ENCODE data around the gene RUNX3. TPM values are rescaled to one million over a fixed set of nuclear protein-coding genes. Genes with fewer than 3 reads are reported as not detected.

The RUNX3 gene
- total and polyA plus RNA-seq, 2 donors (not counting 3 experiments of a cell fraction or from before 2014, with no cell fraction given): not detected

DNA sequence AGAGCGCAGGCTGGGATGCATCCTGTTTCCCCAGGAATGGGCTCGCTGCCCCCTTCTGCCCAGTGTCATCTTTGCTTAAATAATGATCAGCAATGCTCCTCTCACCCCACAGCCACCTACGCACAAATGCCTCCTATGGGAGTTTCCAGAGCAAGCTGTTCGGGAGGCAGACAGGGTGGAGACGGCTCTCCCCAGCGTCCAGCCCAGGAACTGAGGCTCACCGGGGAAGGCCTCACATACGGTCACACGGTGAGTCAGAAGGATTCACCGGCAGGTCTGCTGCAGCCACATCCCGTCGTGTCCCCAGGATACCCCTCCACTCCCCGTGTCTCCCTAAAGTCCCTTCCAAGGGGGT, 40.3 kb upstream of the RUNX3 start:
- no peak overlapping the region for H3K27ac ChIP-seq (ENCODE audit: insufficient read depth, low read depth, low read length)
- H3K9me3 ChIP-seq (replicated peaks; ENCODE audit: control insufficient read depth, insufficient read depth, low read length): peaks cover 3% of the 10 kb centered on the region
- H2AFZ ChIP-seq (ENCODE audit: low read depth, low read length): no peak overlapping the region
- POLR2A ChIA-PET: no interaction called here
- H3K9me1 ChIP-seq (replicated peaks; ENCODE audit: control insufficient read depth, extremely low read depth, insufficient read depth, low read length): no peaks in the 10 kb centered on the region
- H3K27me3 ChIP-seq (ENCODE audit: control insufficient read depth in 2 of 2, insufficient read depth in 2 of 2, low read length in 2 of 2): peaks cover 2 to 4% of the 10 kb centered on the region in 2 experiments
- no peaks in the 10 kb centered on the region for H3K79me2 ChIP-seq (ENCODE audit: control insufficient read depth, insufficient read depth, low read length)
- FAIRE-seq (no peak), DNase-seq (ENCODE audit: low read depth, low spot score) (no peak)
- no peak overlapping the region for H3K9ac ChIP-seq (replicated peaks; ENCODE audit: extremely low read depth, insufficient read depth, low read length)
- dilution Hi-C loops (cut with MboI; ENCODE audit: extremely low pct_ligation_motif_present, low sequenced_read_pairs): no loop called here
- intact Hi-C loops (cut with micrococcal nuclease): no loop called here
- TF ChIP-seq MAX (IDR thresholded peaks at IDR 0.05; ENCODE audit: insufficient read depth, insufficient read length) (no peak), POLR2A (IDR thresholded peaks at IDR 0.05; ENCODE audit: low read depth, low read length) (no peak), FOS (IDR thresholded peaks at IDR 0.05; ENCODE audit: borderline replicate concordance, insufficient read depth, low read length) (no peak), CTCF (IDR thresholded peaks at IDR 0.05; ENCODE audit: extremely low read depth in 1 of 2, insufficient read depth in 1 of 2, low read depth in 1 of 2, low read length in 2 of 2) (no peak), GATA2 (IDR thresholded peaks at IDR 0.05; ENCODE audit: insufficient read depth, insufficient read length, low read depth, low read length) (no peak), POLR2AphosphoS5 (IDR thresholded peaks at IDR 0.05; ENCODE audit: insufficient read depth, low read depth, low read length) (no peak), JUN (IDR thresholded peaks at IDR 0.05; ENCODE audit: borderline replicate concordance, insufficient read depth, insufficient read length, low read depth) (no peak), EZH2 (IDR thresholded peaks at IDR 0.05; ENCODE audit: borderline replicate concordance, low read depth, low read length, severe bottlenecking) (no peak), MYC (IDR thresholded peaks at IDR 0.05; ENCODE audit: low read depth, low read length) (no peak)
- H3K4me2 ChIP-seq (ENCODE audit: insufficient read depth, low read length): no peak overlapping the region
- no peaks in the 10 kb centered on the region for H3K4me1 ChIP-seq (ENCODE audit: control insufficient read depth, extremely low read depth, insufficient read depth, low read length)
- H3K36me3 ChIP-seq (ENCODE audit: control insufficient read depth in 2 of 2, extremely low read depth in 1 of 2, insufficient read depth in 2 of 2, low read length in 2 of 2): no peaks in the 10 kb centered on the region
- no peak overlapping the region for H3K4me3 ChIP-seq (replicated peaks in 1 of 3; ENCODE audit: insufficient read depth in 1 of 3, low read depth in 1 of 3, low read length in 3 of 3)
- no TSS peak for BruUV-seq (replicated peaks)
- no peaks in the 10 kb centered on the region for H4K20me1 ChIP-seq (replicated peaks; ENCODE audit: control insufficient read depth, extremely low read depth, insufficient read depth, low read length)
- CTCF ChIA-PET: no interaction called here
